Keratinocyte (primary cell): Measurements from ENCODE around the gene EIF3L. TPM values are rescaled to one million over a fixed set of nuclear protein-coding genes. Genes with fewer than 3 reads are reported as not detected.

Source experiments
- DNase-seq: peaks from one replicate; pipeline ENCODE4 v3.0.0-alpha.2; 2011; ENCODE audit warnings: low read depth, missing footprints, low spot score
- FAIRE-seq: peaks from 2 replicates; lab custom pipeline; 2011; peaks lifted over from hg19 to GRCh38; lab: Jason Lieb, UNC
- H2AFZ ChIP-seq: 2 replicates; pipeline ENCODE4 v1.6.0; 2012; ENCODE audit warnings: low read length, control low read depth, inconsistent platforms; ENCODE audit not compliant: control insufficient read depth
- H3K27ac ChIP-seq: 2 replicates; pipeline ENCODE4 v1.5.1; 2011; ENCODE audit warnings: low read length; ENCODE audit not compliant: control insufficient read depth, insufficient read depth
- H3K27me3 ChIP-seq: 3 replicates; pipeline ENCODE4 v1.6.0; 2011; ENCODE audit warnings: low read length; ENCODE audit not compliant: control insufficient read depth, insufficient read depth; ENCODE audit errors: extremely low read depth
- H3K36me3 ChIP-seq, 2 experiments: 2 replicates in 1 of 2; 3 replicates in 1 of 2; pipeline ENCODE4 v1.5.1; 2011; ENCODE audit warnings: low read length in 2 of 2, mild to moderate bottlenecking in 1 of 2; ENCODE audit not compliant: control insufficient read depth in 2 of 2, insufficient read depth in 2 of 2; ENCODE audit errors: extremely low read depth in 1 of 2
- H3K4me1 ChIP-seq: 3 replicates; pipeline ENCODE4 v1.5.1; 2011; ENCODE audit warnings: low read length; ENCODE audit not compliant: control insufficient read depth, insufficient read depth; ENCODE audit errors: extremely low read depth
- H3K4me2 ChIP-seq: 3 replicates; pipeline ENCODE4 v1.6.0; 2011; ENCODE audit warnings: low read depth, low read length; ENCODE audit not compliant: control insufficient read depth, insufficient read depth; ENCODE audit errors: extremely low read depth
- H3K4me3 ChIP-seq, 3 experiments: fragments of 200-600 bp in 1 of 3; sonication (generic) in 1 of 3; 2 replicates in 2 of 3; 3 replicates in 1 of 3; pipeline ENCODE4 v1.5.1; 2011 to 2016; ENCODE audit warnings: low read length in 3 of 3, mild to moderate bottlenecking in 3 of 3, control low read depth in 2 of 3, inconsistent platforms in 1 of 3, low read depth in 1 of 3, mixed read lengths in 1 of 3, mixed run types in 1 of 3, moderate library complexity in 1 of 3; ENCODE audit not compliant: control insufficient read depth in 2 of 3, insufficient read depth in 2 of 3; ENCODE audit errors: extremely low read depth in 1 of 3
- H3K79me2 ChIP-seq: 2 replicates; pipeline ENCODE4 v1.6.0; 2012; ENCODE audit warnings: low read length; ENCODE audit not compliant: control insufficient read depth, insufficient read depth
- H3K9ac ChIP-seq: 3 replicates; pipeline ENCODE4 v1.6.0; 2011; ENCODE audit warnings: low read length; ENCODE audit not compliant: control insufficient read depth, insufficient read depth; ENCODE audit errors: extremely low read depth
- H3K9me1 ChIP-seq: 3 replicates; pipeline ENCODE4 v1.6.0; 2011; ENCODE audit warnings: low read length; ENCODE audit not compliant: control insufficient read depth, insufficient read depth; ENCODE audit errors: extremely low read depth
- H3K9me3 ChIP-seq: 2 replicates; pipeline ENCODE4 v1.5.1; 2012; ENCODE audit warnings: low read depth, low read length; ENCODE audit not compliant: control insufficient read depth
- H4K20me1 ChIP-seq: 3 replicates; pipeline ENCODE4 v1.6.0; 2011; ENCODE audit warnings: low read length; ENCODE audit not compliant: control insufficient read depth, insufficient read depth; ENCODE audit errors: extremely low read depth
- EZH2 ChIP-seq: IDR thresholded peaks from one replicate; pipeline ENCODE4 v1.6.1; 2012; ENCODE audit warnings: inconsistent platforms, mild to moderate bottlenecking, low read length, moderate library complexity
- dilution Hi-C: fragments of 300-500 bp; cut with MboI; formaldehyde crosslinking; loops from one replicate; pipeline ENCODE4 v1.7.0; 2020; ENCODE audit warnings: low sequenced_read_pairs; ENCODE audit not compliant: extremely low pct_ligation_motif_present
- polyA plus RNA-seq, 5 experiments: library from polyadenylated mRNA; depleted of rRNA in 3 of 5; stranded (reverse) in 3 of 5; stranded (forward) in 1 of 5; unstranded in 1 of 5; fragments of >200 nt; gene quantifications; 1 replicate in 1 of 5; 2 replicates in 3 of 5; 3 replicates in 1 of 5; pipeline versions ENCODE4 v1.2.1 to v1.2.3, GENCODE V29; 2011 to 2012; ENCODE audit warnings: missing spikeins in 2 of 5, low read depth in 1 of 5, low replicate concordance in 1 of 5
- TF ChIP-seq, protein P1 (sequence below), 3 experiments: IDR thresholded peaks in 1 of 3; conservative IDR thresholded peaks in 1 of 3; optimal IDR thresholded peaks in 1 of 3; 2 replicates in 2 of 3; 3 replicates in 1 of 3; pipeline versions ENCODE3 to v1.5.1; 2011; ENCODE audit warnings: low read length in 3 of 3, mild to moderate bottlenecking in 3 of 3, moderate library complexity in 2 of 3, control low read depth in 1 of 3, inconsistent platforms in 1 of 3; ENCODE audit not compliant: insufficient read depth in 2 of 3; ENCODE audit errors: extremely low read depth in 1 of 3

The EIF3L gene
- polyA plus RNA-seq, 1 donor (not counting 4 experiments of a cell fraction or from before 2014, with no cell fraction given): 639 TPM

DNA sequence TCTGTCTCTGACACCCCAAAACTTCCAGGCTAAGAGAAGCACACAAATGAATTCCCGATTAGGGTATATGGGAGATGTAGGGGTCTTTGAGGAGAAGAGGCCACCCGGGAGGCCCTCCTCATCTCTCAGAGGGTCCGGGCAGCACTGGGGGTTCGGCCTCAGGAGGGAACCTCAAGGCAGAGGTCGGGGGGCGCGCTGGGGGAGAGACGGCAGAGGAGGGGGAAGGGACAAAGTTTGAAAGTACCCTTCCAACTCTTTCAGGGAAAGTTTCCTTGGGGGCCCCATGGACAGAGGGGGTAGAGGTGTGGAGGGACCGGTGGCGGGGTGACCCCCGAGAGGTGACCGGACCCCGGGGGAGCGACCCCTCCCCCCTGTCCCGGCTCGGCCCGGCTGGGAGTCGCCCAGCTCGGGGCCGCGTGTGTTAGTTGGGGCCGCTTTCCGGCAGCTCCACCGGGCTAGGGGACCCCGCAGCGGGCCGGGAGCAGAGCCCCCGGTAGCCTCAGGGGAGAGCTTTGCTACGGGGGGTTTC lies 44.8 kb upstream of the EIF3L start:
- no peak for TF ChIP-seq EZH2
- TF ChIP-seq, protein P1, sequence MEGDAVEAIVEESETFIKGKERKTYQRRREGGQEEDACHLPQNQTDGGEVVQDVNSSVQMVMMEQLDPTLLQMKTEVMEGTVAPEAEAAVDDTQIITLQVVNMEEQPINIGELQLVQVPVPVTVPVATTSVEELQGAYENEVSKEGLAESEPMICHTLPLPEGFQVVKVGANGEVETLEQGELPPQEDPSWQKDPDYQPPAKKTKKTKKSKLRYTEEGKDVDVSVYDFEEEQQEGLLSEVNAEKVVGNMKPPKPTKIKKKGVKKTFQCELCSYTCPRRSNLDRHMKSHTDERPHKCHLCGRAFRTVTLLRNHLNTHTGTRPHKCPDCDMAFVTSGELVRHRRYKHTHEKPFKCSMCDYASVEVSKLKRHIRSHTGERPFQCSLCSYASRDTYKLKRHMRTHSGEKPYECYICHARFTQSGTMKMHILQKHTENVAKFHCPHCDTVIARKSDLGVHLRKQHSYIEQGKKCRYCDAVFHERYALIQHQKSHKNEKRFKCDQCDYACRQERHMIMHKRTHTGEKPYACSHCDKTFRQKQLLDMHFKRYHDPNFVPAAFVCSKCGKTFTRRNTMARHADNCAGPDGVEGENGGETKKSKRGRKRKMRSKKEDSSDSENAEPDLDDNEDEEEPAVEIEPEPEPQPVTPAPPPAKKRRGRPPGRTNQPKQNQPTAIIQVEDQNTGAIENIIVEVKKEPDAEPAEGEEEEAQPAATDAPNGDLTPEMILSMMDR (optimal IDR thresholded peaks at IDR 0.05 in 1 of 3, IDR thresholded peaks at IDR 0.05 in 1 of 3, conservative IDR thresholded peaks at IDR 0.05 in 1 of 3; ENCODE audit: extremely low read depth in 1 of 3, insufficient read depth in 2 of 3, low read length in 3 of 3): no peak
- Histone ChIP-seq H3K4me3 (peak overlapping the region; percentile 50 to 76 (median 57)), H3K4me2 (peak overlapping the region; percentile 94), H4K20me1 (no peaks in the 10 kb centered on the region), H3K27ac (peak overlapping the region; percentile 69), H3K9me3 (no peaks in the 10 kb centered on the region), H3K27me3 (no peaks in the 10 kb centered on the region), H3K9me1 (no peaks in the 10 kb centered on the region), H2AFZ (no peak overlapping the region), H3K79me2 (no peaks in the 10 kb centered on the region), H3K36me3 (no peaks in the 10 kb centered on the region), H3K4me1 (peaks cover 15% of the 10 kb centered on the region), H3K9ac (peak overlapping the region; percentile 84)
- FAIRE-seq (no peak), DNase-seq (no peak)
- dilution Hi-C loops: no loop called here

DNA sequence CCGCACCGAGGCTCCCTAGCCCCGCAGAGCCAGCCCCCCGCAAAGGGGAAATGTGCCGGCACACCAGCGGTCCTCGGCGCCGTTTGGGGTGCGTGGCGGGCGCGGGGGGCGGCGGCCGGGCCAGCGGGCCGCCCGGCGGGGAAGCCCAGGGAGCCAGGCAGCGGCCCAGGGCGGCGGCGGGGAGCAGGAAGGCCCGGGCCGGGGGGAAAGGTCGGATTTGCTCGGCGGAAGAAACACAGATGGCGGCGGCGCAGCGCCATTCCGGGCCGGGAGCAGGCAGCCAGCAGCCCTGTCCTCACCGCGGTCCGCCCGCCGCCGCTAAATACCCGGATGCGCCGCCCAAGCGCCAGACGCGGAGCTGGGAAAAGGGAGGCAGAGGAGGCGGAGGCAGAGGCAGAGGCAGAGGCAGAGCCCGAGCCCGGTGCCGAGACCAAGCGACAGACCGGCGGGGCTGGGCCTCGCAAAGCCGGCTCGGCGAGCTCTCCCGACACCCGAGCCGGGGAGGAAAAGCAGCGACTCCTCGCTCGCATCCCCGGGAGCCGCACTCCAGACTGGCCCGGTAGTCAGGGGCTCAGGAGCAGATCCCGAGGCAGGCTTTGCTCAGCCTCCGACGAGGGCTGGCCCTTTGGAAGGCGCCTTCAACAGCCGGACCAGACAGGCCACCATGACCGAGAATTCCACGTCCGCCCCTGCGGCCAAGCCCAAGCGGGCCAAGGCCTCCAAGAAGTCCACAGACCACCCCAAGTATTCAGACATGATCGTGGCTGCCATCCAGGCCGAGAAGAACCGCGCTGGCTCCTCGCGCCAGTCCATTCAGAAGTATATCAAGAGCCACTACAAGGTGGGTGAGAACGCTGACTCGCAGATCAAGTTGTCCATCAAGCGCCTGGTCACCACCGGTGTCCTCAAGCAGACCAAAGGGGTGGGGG lies 44.1 kb upstream of the EIF3L start:
- DNase-seq: no peak
- peak overlapping the region; percentile 66 for H2AFZ ChIP-seq
- H3K4me1 ChIP-seq: peaks cover 15% of the 10 kb centered on the region

More for the DNA sequence above, 44.1 kb upstream of the EIF3L start:
- dilution Hi-C loops: no loop called here
- no peaks in the 10 kb centered on the region for H3K9me1 ChIP-seq
- no peaks in the 10 kb centered on the region for H3K79me2 ChIP-seq
- H3K36me3 ChIP-seq: no peaks in the 10 kb centered on the region
- TF ChIP-seq EZH2: no peak
- TF ChIP-seq, protein P1 (optimal IDR thresholded peaks at IDR 0.05 in 1 of 3, IDR thresholded peaks at IDR 0.05 in 1 of 3, conservative IDR thresholded peaks at IDR 0.05 in 1 of 3; ENCODE audit: extremely low read depth in 1 of 3, insufficient read depth in 2 of 3, low read length in 3 of 3): no peak
- no peaks in the 10 kb centered on the region for H3K9me3 ChIP-seq
- peak overlapping the region; percentile 94 for H3K4me2 ChIP-seq
- no peaks in the 10 kb centered on the region for H3K27me3 ChIP-seq
- no peak for FAIRE-seq
- no peaks in the 10 kb centered on the region for H4K20me1 ChIP-seq
- H3K4me3 ChIP-seq: peak overlapping the region; percentile 50 to 76 (median 57)
- peak overlapping the region; percentile 69 for H3K27ac ChIP-seq
- peak overlapping the region; percentile 84 for H3K9ac ChIP-seq
